GM12878 (cell line): ENCODE results near the gene CARD14. TPM values are rescaled to one million over a fixed set of nuclear protein-coding genes. Genes with fewer than 3 reads are reported as not detected.

Source experiments
- ATAC-seq: fragments of 200-7000 bp; cut with Tn5 transposase; 3 replicates; pipeline ENCODE4 v1.9.1; 2020; ENCODE audit warnings: mild to moderate bottlenecking, moderate library complexity
- BruUV-seq: library from RNA; stranded (reverse); fragments of 400-500 nt; replicated peaks from 2 replicates; lab custom pipeline; 2021; lab: Mats Ljungman, UMichigan
- CTCF ChIA-PET: fragments of 300-600 bp; sonication (Branson Sonifier 250); formaldehyde crosslinking; extraction: SDS; loops from one replicate; lab custom pipeline; 2021; ENCODE audit warnings: inconsistent platforms; lab: Yijun Ruan, JAX
- POLR2A ChIA-PET: fragments of 350-600 bp; formaldehyde crosslinking; extraction: SDS; loops from one replicate; lab custom pipeline; 2021; ENCODE audit warnings: inconsistent platforms; lab: Charles Lee
- RAD21 ChIA-PET: fragments of 300-600 bp; sonication (Branson Sonifier 250); formaldehyde crosslinking; loops from one replicate; lab custom pipeline; 2023; ENCODE audit warnings: antibody characterized with exemption; ENCODE audit not compliant: unreplicated experiment; lab: Charles Lee
- SMC1A ChIA-PET: fragments of 300-600 bp; sonication (Branson Sonifier 250); formaldehyde crosslinking; loops from one replicate; lab custom pipeline; 2023; ENCODE audit not compliant: unreplicated experiment, uncharacterized antibody; lab: Charles Lee
- DNase-seq: peaks from one replicate; pipeline ENCODE4 v3.0.0-alpha.2; 2011; ENCODE audit warnings: low read depth, low spot score
- FAIRE-seq: peaks from 3 replicates; lab custom pipeline; 2011; peaks lifted over from hg19 to GRCh38; lab: Jason Lieb, UNC
- H2AFZ ChIP-seq: 2 replicates; pipeline ENCODE4 v1.6.0; 2011; ENCODE audit warnings: low read depth, low read length, control low read depth; ENCODE audit not compliant: control insufficient read depth
- H3K27ac ChIP-seq: 2 replicates; pipeline ENCODE4 v1.5.1; 2011; ENCODE audit warnings: control low read depth; ENCODE audit not compliant: control insufficient read depth, insufficient read depth
- H3K27me3 ChIP-seq, 2 experiments: replicated peaks in 1 of 2; 2 replicates each; pipeline versions ENCODE4 v1.6.0 to v1.6.1; 2011; ENCODE audit warnings: low read length in 1 of 2; ENCODE audit not compliant: control insufficient read depth in 2 of 2, insufficient read depth in 2 of 2
- H3K36me3 ChIP-seq, 2 experiments: 2 replicates each; pipeline ENCODE4 v1.5.1; 2011; ENCODE audit warnings: low read length in 1 of 2; ENCODE audit not compliant: control insufficient read depth in 2 of 2, insufficient read depth in 2 of 2
- H3K4me1 ChIP-seq: 2 replicates; pipeline ENCODE4 v1.6.1; 2011; ENCODE audit warnings: mild to moderate bottlenecking, low read length, moderate library complexity, mixed read lengths; ENCODE audit not compliant: control insufficient read depth, insufficient read depth
- H3K4me2 ChIP-seq: 2 replicates; pipeline ENCODE4 v1.6.0; 2011; ENCODE audit warnings: control low read depth; ENCODE audit not compliant: control insufficient read depth, insufficient read depth
- H3K4me3 ChIP-seq: fragments of 200-600 bp; sonication (generic); 2 replicates; pipeline ENCODE4 v1.5.1; 2016
- H3K79me2 ChIP-seq: 2 replicates; pipeline ENCODE4 v1.6.0; 2011; ENCODE audit warnings: low read length; ENCODE audit not compliant: control insufficient read depth, insufficient read depth
- H3K9ac ChIP-seq: 2 replicates; pipeline ENCODE4 v1.8.0; 2011; ENCODE audit warnings: low read length, control low read depth, mixed read lengths; ENCODE audit not compliant: control insufficient read depth, insufficient read depth
- H3K9me3 ChIP-seq: replicated peaks from 3 replicates; pipeline ENCODE4 v1.5.1; 2011; ENCODE audit warnings: mild to moderate bottlenecking, low read length; ENCODE audit not compliant: control insufficient read depth, insufficient read depth
- H4K20me1 ChIP-seq: 2 replicates; pipeline ENCODE4 v1.6.0; 2011; ENCODE audit not compliant: control insufficient read depth, insufficient read depth
- BRCA1 ChIP-seq: IDR thresholded peaks from 2 replicates; pipeline ENCODE4 v1.6.1; 2011; ENCODE audit warnings: low read depth, low read length, improper control_type of control experiment
- FOXK2 ChIP-seq: fragments of 450-650 bp; IDR thresholded peaks from 2 replicates; pipeline ENCODE4 v1.6.1; 2017; ENCODE audit warnings: mild to moderate bottlenecking, moderate library complexity
- FOXM1 ChIP-seq: IDR thresholded peaks from 2 replicates; pipeline ENCODE4 v1.6.1; 2012; ENCODE audit warnings: low read depth, mild to moderate bottlenecking, inconsistent platforms, low read length, moderate library complexity
- NR2C2 ChIP-seq: IDR thresholded peaks from 2 replicates; pipeline ENCODE4 v1.6.1; 2011; ENCODE audit warnings: borderline replicate concordance, low read depth; ENCODE audit not compliant: control insufficient read depth, insufficient read length
- RCOR1 ChIP-seq: conservative IDR thresholded peaks from 2 replicates; pipeline ENCODE4 v1.6.1; 2012; ENCODE audit warnings: low read depth, low read length, improper control_type of control experiment
- SREBF1 ChIP-seq: IDR thresholded peaks from 2 replicates; pipeline ENCODE4 v1.6.1; 2012; ENCODE audit warnings: mild to moderate bottlenecking, low read length
- TCF7 ChIP-seq: IDR thresholded peaks from 2 replicates; pipeline ENCODE4 v1.6.1; 2014; ENCODE audit warnings: antibody characterized with exemption, borderline replicate concordance
- YY1 ChIP-seq: IDR thresholded peaks from 2 replicates; pipeline ENCODE4 v1.6.1; 2011; ENCODE audit warnings: low read depth, mild to moderate bottlenecking, low read length
- ZNF24 ChIP-seq: fragments of 450-650 bp; IDR thresholded peaks from 2 replicates; pipeline ENCODE4 v1.6.1; 2017; ENCODE audit warnings: antibody characterized with exemption, mild to moderate bottlenecking
- WGBS: methylation state at CpG from one replicate; pipeline ENCODE4 v1.1.6; 2016; ENCODE audit warnings: low lambda C conversion rate; ENCODE audit not compliant: insufficient replicate concordance, insufficient coverage; ENCODE audit errors: missing lambda C conversion rate; 5-methylcytosine and 5-hydroxymethylcytosine counted together
- in situ Hi-C: fragments of 300-500 bp; cut with MboI; formaldehyde crosslinking; loops from 9 replicates; pipeline ENCODE4 v1.14.3; 2018; ENCODE audit warnings: mixed read lengths
- intact Hi-C: fragments of 100-400 bp; cut with micrococcal nuclease; formaldehyde crosslinking; loops from one replicate; pipeline ENCODE4 v1.14.2; 2022; ENCODE audit not compliant: unreplicated experiment
- polyA plus RNA-seq, 11 experiments: library from polyadenylated mRNA; depleted of rRNA in 4 of 11; unstranded in 6 of 11; stranded (reverse) in 5 of 11; fragments of >200 nt; fragmentation: Nextera tagmentation in 4 of 11; fragmentation: Illumina TruSeq in 1 of 11; extraction: Ambion mirVana in 4 of 11; extraction: Trizol in 1 of 11; gene quantifications; 1 replicate in 1 of 11; 2 replicates in 10 of 11; pipeline versions ENCODE4 v1.2.1 to v1.2.3, GENCODE V29; 2011 to 2016; ENCODE audit warnings: inconsistent platforms in 2 of 11, missing spikeins in 2 of 11, low read depth in 1 of 11
- total RNA-seq, 4 experiments: library from RNA; depleted of rRNA in 3 of 4; stranded (reverse); fragments of >200 nt in 3 of 4; fragmentation: Illumina TruSeq in 1 of 4; extraction: Trizol in 1 of 4; gene quantifications; 2 replicates each; pipeline versions ENCODE4 v1.2.1 to v1.2.3, GENCODE V29; 2013 to 2021
- TF ChIP-seq, protein P1 (sequence below): IDR thresholded peaks from 2 replicates; pipeline ENCODE4 v1.6.1; 2012; ENCODE audit warnings: mild to moderate bottlenecking, low read depth, low read length
- TF ChIP-seq, protein P2 (sequence below): IDR thresholded peaks from 2 replicates; pipeline ENCODE4 v1.6.1; 2011; ENCODE audit warnings: low read depth, low read length, improper control_type of control experiment, borderline replicate concordance
- TF ChIP-seq, protein P3 (sequence below): fragments of 450-650 bp; IDR thresholded peaks from 2 replicates; pipeline ENCODE4 v1.6.1; 2017; ENCODE audit warnings: borderline replicate concordance
- TF ChIP-seq, protein P4 (sequence below): fragments of 450-650 bp; IDR thresholded peaks from 2 replicates; pipeline ENCODE4 v1.6.1; 2017; ENCODE audit warnings: low read depth, mild to moderate bottlenecking, moderate library complexity

Gene CARD14
- total and polyA plus RNA-seq, 10 of the 15 experiments (the other 5 are each of a cell fraction or from before 2014, with no cell fraction given) = 0.08 to 0.15 TPM; not detected in 8

DNA sequence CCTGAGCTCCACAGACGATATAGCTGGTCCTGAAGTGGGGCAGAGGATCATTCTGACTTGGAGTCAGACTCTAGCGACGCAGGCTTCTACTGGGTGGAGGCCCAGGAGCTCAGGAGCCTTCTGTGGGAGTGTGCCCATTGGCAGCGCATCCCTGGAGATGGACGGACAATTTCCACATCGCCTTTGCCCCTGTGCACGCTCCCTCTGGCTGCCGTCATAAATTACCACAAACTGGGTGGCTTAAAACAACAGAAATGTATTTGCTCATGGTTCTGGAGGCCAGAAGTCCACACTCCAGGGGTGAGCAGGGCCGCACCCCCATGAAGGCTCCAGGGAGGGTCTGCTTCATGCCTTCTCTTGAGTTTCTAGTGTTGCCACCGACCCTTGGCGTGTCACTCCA lies 6.9 kb downstream of the CARD14 start (continued):
- TF ChIP-seq, protein P1, sequence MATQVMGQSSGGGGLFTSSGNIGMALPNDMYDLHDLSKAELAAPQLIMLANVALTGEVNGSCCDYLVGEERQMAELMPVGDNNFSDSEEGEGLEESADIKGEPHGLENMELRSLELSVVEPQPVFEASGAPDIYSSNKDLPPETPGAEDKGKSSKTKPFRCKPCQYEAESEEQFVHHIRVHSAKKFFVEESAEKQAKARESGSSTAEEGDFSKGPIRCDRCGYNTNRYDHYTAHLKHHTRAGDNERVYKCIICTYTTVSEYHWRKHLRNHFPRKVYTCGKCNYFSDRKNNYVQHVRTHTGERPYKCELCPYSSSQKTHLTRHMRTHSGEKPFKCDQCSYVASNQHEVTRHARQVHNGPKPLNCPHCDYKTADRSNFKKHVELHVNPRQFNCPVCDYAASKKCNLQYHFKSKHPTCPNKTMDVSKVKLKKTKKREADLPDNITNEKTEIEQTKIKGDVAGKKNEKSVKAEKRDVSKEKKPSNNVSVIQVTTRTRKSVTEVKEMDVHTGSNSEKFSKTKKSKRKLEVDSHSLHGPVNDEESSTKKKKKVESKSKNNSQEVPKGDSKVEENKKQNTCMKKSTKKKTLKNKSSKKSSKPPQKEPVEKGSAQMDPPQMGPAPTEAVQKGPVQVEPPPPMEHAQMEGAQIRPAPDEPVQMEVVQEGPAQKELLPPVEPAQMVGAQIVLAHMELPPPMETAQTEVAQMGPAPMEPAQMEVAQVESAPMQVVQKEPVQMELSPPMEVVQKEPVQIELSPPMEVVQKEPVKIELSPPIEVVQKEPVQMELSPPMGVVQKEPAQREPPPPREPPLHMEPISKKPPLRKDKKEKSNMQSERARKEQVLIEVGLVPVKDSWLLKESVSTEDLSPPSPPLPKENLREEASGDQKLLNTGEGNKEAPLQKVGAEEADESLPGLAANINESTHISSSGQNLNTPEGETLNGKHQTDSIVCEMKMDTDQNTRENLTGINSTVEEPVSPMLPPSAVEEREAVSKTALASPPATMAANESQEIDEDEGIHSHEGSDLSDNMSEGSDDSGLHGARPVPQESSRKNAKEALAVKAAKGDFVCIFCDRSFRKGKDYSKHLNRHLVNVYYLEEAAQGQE = no peak
- TF ChIP-seq YY1 = no peak
- no peak for TF ChIP-seq NR2C2

DNA sequence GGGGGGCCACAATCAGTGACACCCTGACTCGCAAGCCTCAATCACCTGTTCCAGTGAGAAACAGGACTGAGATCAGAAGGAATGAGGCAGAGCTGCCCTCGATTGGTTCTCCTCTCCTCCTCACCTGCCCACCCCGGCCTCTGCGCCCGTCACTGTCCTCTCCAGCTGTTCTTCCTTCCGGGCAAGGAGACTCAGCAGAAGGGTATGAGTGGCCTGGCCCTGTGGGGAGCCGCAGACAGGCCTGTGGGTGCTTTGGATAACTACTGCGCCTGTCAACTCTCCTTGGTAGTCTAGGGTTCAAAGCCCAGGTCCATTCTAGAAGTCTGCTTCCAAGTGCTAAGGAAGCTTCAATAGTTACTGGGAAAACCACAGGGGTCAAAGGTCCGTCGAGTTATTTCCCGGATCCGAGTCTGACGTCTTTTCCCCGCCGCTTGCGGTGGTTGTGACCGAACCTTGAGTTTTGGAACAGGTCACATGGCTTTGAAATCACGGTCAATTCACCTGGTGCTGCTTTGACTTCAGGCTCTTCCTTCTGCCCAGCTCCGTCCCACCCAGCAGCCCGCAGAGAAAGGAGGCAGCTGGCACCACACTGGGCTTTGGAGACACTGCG lies 8.3 kb downstream of the CARD14 start:
- intact Hi-C loops = no loop called here
- whole genome bisulfite sequencing = 38% methylated on average over 21 of the region's 21 CpGs
- in situ Hi-C loops = no loop called here
- no peak overlapping the region for H3K9ac ChIP-seq
- no peak for FAIRE-seq
- H3K9me3 ChIP-seq = no peaks in the 10 kb centered on the region
- no peak for ATAC-seq
- H2AFZ ChIP-seq = no peak overlapping the region
- H3K79me2 ChIP-seq = no peaks in the 10 kb centered on the region
- POLR2A ChIA-PET = no interaction called here
- no peaks in the 10 kb centered on the region for H4K20me1 ChIP-seq
- H3K4me3 ChIP-seq = no peak overlapping the region
- SMC1A ChIA-PET = no interaction called here
- H3K4me2 ChIP-seq = no peak overlapping the region
- H3K4me1 ChIP-seq = no peaks in the 10 kb centered on the region
- no TSS peak for BruUV-seq
- TF ChIP-seq ZNF24 = no peak
- no peak for TF ChIP-seq FOXK2
- no peak for TF ChIP-seq FOXM1
- no peak for TF ChIP-seq RCOR1
- TF ChIP-seq, protein P2, sequence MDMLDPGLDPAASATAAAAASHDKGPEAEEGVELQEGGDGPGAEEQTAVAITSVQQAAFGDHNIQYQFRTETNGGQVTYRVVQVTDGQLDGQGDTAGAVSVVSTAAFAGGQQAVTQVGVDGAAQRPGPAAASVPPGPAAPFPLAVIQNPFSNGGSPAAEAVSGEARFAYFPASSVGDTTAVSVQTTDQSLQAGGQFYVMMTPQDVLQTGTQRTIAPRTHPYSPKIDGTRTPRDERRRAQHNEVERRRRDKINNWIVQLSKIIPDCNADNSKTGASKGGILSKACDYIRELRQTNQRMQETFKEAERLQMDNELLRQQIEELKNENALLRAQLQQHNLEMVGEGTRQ = no peak
- no peak for TF ChIP-seq SREBF1
- TF ChIP-seq TCF7 = no peak
- TF ChIP-seq, protein P3, sequence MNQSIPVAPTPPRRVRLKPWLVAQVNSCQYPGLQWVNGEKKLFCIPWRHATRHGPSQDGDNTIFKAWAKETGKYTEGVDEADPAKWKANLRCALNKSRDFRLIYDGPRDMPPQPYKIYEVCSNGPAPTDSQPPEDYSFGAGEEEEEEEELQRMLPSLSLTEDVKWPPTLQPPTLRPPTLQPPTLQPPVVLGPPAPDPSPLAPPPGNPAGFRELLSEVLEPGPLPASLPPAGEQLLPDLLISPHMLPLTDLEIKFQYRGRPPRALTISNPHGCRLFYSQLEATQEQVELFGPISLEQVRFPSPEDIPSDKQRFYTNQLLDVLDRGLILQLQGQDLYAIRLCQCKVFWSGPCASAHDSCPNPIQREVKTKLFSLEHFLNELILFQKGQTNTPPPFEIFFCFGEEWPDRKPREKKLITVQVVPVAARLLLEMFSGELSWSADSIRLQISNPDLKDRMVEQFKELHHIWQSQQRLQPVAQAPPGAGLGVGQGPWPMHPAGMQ = no peak
- TF ChIP-seq, protein P4, sequence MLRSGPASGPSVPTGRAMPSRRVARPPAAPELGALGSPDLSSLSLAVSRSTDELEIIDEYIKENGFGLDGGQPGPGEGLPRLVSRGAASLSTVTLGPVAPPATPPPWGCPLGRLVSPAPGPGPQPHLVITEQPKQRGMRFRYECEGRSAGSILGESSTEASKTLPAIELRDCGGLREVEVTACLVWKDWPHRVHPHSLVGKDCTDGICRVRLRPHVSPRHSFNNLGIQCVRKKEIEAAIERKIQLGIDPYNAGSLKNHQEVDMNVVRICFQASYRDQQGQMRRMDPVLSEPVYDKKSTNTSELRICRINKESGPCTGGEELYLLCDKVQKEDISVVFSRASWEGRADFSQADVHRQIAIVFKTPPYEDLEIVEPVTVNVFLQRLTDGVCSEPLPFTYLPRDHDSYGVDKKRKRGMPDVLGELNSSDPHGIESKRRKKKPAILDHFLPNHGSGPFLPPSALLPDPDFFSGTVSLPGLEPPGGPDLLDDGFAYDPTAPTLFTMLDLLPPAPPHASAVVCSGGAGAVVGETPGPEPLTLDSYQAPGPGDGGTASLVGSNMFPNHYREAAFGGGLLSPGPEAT = no peak
- no peak for TF ChIP-seq BRCA1
- H3K27me3 ChIP-seq = peaks cover 0 to 3% of the 10 kb centered on the region in 2 experiments; a peak in 1 of 4 replicates
- RAD21 ChIA-PET = no interaction called here
- CTCF ChIA-PET = no interaction called here
- H3K27ac ChIP-seq = no peak overlapping the region
- no peaks in the 10 kb centered on the region for H3K36me3 ChIP-seq
- no peak for DNase-seq
